Putamen (tissue), 1 donor: ENCODE results near the gene NFKB2.

Experiments used
- DNase-seq: peaks from one replicate; pipeline ENCODE4 v3.0.0-alpha.2; 2016; ENCODE audit warnings: low spot score

NFKB2 gene

DNA sequence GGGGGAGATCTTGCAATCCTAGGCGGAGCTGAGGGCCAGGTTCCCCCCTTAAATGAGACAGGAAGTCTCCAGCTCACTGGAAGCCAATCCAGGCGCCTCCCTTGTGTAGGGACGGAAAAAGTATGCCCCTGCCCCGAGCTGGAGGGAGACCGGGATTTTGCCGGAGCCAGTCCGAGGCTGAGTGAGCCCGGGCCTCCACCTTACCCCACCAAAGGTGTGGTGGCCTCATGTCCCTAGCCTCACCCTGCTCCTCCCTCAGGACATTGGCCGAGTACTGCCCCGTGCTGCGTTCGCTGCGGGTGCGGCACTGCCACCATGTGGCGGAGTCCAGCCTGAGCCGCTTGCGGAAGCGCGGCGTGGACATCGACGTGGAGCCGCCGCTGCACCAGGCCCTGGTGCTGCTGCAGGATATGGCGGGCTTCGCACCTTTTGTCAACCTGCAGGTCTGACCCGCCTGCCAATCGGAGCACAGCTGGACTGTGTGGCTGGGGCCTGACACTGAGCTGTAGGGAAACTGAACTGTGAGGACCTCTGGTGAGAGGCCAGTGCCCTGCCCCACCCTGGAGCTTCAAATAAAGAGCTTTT is 27.1 kb downstream of the NFKB2 start:
- peak; percentile 43 for DNase-seq

DNA sequence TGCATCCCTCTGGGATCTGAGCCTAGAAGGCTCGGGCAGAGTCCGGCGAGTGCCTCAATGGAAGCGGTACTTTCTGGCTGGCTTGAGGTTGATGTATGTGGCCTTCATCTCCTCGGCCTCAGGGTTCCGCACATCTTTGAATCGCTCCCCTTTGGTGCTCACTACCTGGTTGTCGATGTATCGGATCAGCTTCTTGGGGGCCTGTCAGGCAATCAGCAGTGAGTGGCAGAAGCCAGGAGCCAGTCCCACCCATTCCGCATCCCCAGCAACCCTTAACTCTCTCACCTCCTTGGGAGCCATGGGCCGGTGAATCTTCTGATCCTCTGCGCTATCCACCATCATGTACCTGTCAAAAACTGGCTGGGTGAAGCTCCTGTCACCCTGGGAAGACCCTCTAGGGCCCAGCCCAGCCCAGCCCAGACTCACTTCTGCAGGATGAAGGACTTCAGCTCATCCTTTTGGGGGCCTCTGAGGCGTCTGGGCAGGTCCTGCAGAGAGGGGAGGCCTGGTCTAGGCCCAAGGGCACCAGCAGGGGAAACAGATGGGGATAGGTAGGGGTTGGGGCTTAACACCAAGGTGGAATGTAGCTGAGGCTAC is 28.0 kb downstream of the NFKB2 start:
- no peak for DNase-seq

GRCh38 chr10:102424145-102424544 is 28.6 kb downstream of the NFKB2 start:
- DNase-seq: no peak

GRCh38 chr10:102424916-102425315 is 29.4 kb downstream of the NFKB2 start:
- no peak for DNase-seq

DNA sequence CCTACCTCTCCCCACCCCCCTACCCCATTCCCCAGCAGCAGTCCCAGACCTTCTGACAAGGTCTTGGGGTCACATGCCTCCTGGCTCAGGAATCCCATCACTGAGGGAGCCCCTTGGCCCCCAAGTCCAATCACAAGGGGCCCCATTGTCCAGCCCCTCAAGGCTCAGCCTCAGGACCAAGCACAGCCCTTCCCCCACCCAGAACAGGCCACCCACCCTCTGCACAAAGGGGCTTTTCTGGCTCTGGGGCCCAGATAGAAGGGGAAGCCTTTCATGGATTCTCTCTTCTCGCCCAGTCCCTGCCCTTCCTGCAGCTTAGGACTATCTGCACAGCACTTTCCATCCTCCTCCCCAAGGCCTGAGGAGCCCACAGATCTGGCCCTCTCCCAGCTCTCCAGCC is 29.9 kb downstream of the NFKB2 start:
- DNase-seq: no peak

DNA sequence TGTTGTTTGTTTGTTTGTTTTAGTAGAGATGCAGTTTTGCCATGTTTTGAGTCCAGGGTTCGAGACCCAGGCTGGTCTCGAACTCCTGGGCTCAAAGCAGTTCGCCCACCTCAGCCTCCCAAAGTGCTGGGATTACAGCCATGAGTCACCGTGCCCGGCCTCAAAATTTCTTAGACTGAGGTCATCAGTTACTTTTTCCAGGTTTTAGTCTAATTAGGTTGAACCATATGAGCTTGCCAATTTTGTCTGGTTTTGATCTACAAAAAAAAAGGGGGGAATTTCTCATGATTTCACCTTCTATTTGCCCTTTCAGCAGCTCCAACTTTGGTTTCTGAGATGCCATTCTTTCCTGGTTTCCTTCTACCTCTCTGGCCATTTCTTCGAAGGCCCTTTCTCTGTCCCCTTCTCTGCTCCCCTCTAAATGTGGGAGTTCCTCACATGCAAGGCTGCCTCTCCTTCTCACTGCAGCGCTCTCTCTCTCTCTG is 31.3 kb downstream of the NFKB2 start:
- DNase-seq: no peak

DNA sequence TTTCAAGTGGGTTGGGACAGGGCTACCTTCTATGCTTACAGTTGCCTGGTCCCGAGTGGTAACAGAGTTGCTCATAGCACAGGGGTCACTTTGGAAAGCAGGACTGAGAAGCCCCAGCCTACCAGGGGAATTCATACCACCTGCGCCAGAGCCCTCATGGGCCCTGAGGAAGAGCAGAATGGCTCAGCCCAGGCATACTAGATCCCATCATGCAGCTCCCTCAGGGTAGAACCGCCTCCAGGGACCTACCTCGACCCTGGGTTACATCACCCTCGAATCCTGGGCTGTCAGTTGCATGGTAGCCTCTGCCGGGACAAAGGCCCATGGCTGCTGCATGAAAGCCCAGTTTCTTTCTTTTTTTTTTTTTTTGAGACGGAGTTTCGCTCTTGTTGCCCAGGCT is 34.0 kb downstream of the NFKB2 start:
- no peak for DNase-seq

DNA sequence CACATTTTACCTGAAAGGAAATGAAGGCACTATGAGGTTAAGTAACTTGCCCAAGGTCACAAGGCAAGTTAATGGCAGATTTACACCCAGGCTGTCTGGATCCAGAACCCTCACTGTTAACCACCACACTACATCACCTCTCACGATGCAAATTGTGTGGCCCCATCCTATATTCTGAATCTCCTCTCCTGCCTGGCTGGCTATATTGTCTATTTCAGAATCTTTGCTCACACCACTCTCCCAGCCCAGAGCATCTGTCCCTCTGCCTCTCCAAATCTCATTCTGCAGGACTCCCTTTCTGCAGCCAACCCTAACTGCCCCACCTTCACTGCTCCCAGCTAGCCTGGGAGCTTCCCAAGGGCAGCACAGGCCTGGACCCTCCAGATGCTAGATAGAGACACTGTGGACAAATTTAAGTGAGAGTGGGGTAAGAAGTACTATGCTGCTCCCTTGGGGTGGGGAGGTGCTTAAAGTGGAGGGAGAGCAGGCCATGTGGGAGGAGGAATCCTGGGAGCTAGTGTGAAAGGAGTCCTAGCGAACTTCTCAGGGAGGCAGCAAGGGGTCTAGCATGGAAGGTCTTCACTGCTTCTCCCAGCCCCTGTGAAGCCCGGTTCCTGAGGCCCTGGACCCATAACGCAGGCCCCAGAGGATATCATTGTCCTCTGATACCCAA is 36.1 kb downstream of the NFKB2 start:
- no peak for DNase-seq

GRCh38 chr10:102432162-102432950 is 36.9 kb downstream of the NFKB2 start, which contains the start of gene CUEDC2:
Gene CUEDC2, minus strand, starts transcription at chr10:102432574. Its CDS starts 7,386 bp downstream, at chr10:102425188.
- DNase-seq: peak; percentile 96

GRCh38 chr10:102433619-102434046 is 38.1 kb downstream of the NFKB2 start:
- no peak for DNase-seq

GRCh38 chr10:102434394-102435132 is 39.1 kb downstream of the NFKB2 start:
- no peak for DNase-seq

DNA sequence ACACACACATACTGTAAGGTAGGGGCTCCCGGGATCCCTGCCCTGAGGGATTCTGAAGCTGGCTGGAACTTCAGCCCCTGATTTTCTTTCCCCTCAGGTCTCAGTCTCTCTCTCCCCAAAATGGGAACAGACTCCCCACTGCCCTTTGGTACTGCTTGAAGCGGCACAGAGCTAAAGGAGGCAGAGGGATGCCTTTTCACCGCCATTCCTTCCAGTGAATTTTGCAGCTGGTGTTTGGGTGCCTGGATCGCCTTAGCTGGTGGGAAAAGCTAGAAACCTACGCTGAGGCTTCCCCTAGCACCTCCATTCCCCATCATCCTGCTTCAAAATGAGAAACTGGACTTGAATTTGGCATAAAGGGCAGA is 39.6 kb downstream of the NFKB2 start:
- DNase-seq: no peak

DNA sequence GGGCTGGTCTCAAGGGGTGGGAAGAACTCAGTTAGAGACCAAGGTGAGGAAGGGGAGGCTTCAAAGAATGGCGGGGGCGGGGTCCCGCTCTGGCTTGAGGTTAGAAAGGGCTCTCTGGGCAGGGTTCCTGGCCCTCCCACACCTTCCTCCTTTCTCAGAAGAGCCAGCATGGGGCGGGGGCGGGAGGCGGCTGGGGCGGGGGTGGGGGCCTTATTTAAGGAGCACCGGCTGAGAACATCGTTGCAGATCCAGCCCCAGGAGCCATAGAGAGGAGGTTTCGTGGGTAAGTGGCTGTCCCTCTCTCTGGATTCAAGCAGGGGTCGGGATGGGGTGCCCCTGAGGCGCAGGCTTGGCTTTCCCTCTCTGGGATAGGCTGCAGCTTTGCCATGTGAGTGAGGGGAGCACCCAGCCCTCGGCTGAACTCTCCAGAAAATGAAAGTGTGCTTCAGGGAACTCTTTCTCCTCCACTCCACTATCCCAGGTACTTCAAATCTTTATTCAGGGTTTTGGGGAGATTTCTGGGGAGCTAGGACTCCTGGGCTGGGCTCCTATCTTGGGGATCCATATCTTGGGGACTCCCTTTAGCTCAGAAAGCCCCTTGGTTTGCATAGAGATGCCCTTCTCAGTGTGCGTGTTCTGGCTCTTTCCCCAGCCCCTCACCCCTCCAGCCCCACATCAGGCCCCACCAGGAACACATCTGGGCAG is 40.2 kb downstream of the NFKB2 start:
- DNase-seq: no peak

GRCh38 chr10:102436312-102436711 is 40.8 kb downstream of the NFKB2 start:
- DNase-seq: no peak

- no peak for DNase-seq
Measured at GRCh38 chr10:102437515-102437914, 42.0 kb downstream of the NFKB2 start.

DNA sequence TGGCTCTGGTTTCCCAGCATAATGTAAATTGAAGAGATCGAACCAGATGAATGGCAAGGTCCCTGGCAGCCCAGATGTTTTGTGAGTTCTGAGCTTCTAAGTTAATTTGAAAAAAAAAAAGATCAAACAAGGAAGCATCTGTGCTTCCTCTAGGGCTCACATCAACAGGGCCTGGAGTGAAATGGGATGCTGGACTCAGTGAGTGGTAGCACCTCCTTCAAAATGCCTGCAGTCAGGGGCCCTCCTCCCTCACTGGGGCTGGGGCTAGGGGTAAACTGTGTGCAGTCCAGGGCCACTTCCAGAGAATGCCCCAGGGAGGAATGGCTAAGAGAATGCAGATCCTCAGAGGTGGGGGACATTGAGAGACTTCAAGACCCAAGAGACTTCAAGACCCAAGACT is 42.9 kb downstream of the NFKB2 start:
- DNase-seq: no peak

- DNase-seq: no peak
Measured at GRCh38 chr10:102444851-102445250, 49.3 kb downstream of the NFKB2 start.

- no peak for DNase-seq
Measured at GRCh38 chr10:102449321-102450123, 54.0 kb downstream of the NFKB2 start.

GRCh38 chr10:102450124-102450373 is 54.5 kb downstream of the NFKB2 start:
- DNase-seq: no peak

DNA sequence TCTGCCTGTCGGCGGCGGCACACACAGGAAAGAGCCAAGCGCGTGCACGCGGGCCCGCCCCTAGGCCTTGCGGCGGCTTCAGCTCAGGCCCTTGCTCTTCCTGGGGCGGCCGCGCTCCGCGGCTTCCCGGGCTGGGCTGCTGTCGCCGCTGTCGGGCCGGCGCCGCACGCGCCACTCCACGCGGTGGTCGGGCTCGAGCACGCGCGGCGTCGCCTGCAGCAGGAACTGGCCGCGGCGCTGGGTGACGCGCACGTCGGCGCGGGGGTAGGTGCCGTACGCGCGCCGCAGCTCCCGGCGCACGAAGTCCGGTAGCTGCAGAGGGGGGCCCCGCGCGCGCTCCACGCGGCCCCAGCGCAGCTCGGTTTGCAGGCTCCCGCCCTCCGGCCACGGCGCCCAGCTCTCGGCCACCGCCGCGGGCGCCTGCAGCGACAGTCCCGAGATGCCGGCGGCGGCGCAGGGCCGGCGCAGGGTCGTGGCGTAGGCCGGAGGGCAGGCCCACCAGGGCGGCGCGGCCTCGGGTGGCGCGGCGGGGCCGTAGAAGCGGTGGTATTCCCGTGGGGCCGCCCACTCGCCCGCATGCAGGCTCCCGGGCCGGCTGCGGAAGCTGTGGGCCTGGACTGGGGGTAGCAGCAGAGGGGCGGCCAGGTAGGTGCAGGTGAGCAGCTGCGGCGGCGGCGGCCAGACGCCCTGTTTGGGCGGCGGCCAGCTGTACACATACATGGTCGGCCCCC is 55.0 kb downstream of the NFKB2 start:
- DNase-seq: peak; percentile 87
